ENCODE results near the gene DAPK2.

The DAPK2 gene

DNA sequence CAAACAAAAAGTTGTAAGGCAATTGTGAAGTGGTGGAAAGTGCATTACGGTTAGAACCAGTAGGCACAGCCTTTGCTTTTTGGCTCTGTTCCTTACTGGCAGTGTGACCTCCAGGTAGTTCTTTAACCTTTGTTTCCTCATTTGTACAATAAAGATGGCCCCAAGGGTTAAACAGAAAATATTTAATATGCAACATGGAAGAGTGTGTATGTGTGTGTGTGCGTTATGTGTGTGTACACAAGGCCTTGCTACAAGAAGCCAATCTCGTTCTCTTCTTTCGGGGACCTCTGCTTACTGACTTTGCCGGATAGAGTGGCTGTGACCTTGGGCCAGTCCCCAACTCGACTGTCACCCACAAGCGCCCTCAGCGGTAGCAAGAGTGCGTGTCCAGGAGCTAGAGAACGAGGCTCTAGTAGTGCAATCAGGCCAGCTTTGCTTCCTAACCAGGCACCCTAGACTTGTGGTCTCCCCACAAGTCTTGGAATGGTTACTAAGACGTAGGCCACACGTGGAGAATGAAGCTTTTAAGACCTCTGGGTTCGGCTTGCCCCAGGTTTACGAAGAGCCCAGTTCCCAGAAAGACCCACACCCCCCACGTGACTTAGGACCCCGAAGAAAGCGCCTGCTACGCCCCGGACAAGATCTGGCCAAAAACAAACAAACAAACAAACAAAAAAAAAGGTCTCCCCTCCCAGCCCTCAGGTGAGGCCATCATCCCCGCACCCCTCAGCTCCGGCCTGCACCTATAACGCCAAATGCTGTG lies 46.8 kb upstream of the DAPK2 start:
- Histone ChIP-seq H2BK120ac (ENCODE audit: low read depth, low read length) (no peak overlapping the region), H3K9me3 (ENCODE audit: control insufficient read depth, low read length) (no peaks in the 10 kb centered on the region), H3K18ac (ENCODE audit: low read depth in 1 of 2, low read length in 2 of 2) (peak overlapping the region in 1 of 2 experiments; percentile 92), H3K79me1 (replicated peaks; ENCODE audit: low read length, poor library complexity, severe bottlenecking) (peaks cover 8% of the 10 kb centered on the region), H3K9ac (ENCODE audit: low read length) (peak overlapping the region; percentile 95), H3K4ac (ENCODE audit: low read depth in 1 of 2, low read length in 2 of 2) (peak overlapping the region in 1 of 2 experiments; percentile 92), H2AK5ac (ENCODE audit: low read length, severe bottlenecking) (no peak overlapping the region), H2AFZ (ENCODE audit: low read depth, low read length) (peak overlapping the region; percentile 84), H4K8ac (ENCODE audit: low read length) (peak overlapping the region; percentile 76), H3K4me2 (ENCODE audit: low read length, poor library complexity, severe bottlenecking) (peak overlapping the region; percentile 72), H3K4me1 (ENCODE audit: control insufficient read depth, insufficient read depth, low read depth, low read length) (peaks cover 9% of the 10 kb centered on the region), H2BK15ac (ENCODE audit: low read depth, poor library complexity, severe bottlenecking) (no peak overlapping the region), H3K27ac (ENCODE audit: low read length, poor library complexity, severe bottlenecking) (peak overlapping the region; percentile 63), H3K23ac (ENCODE audit: low read length in 2 of 2) (no peak overlapping the region), H3K36me3 (ENCODE audit: control insufficient read depth in 1 of 2, insufficient read depth in 2 of 2, low read depth in 1 of 2, low read length in 2 of 2) (peaks cover 3 to 16% of the 10 kb centered on the region in 2 experiments), H4K91ac (ENCODE audit: low read length) (no peak overlapping the region), H2BK12ac (ENCODE audit: low read length in 2 of 2) (peak overlapping the region in 1 of 2 experiments; percentile 10), H3K4me3 (ENCODE audit: insufficient read depth in 1 of 2, low read depth in 1 of 2, low read length in 2 of 2) (peak overlapping the region; percentile 63 to 89), H2BK5ac (ENCODE audit: low read depth, low read length, poor library complexity, severe bottlenecking) (peak overlapping the region; percentile 4), H3K14ac (ENCODE audit: low read length in 2 of 2) (peak overlapping the region in 1 of 2 experiments; percentile 91), H3K27me3 (ENCODE audit: control insufficient read depth in 1 of 2, insufficient read depth in 1 of 2, low read length in 2 of 2) (no peaks in the 10 kb centered on the region)
- DNase-seq: peak; percentile 80
- 8% methylated on average over 22 of the region's 22 CpGs for whole genome bisulfite sequencing

DNA sequence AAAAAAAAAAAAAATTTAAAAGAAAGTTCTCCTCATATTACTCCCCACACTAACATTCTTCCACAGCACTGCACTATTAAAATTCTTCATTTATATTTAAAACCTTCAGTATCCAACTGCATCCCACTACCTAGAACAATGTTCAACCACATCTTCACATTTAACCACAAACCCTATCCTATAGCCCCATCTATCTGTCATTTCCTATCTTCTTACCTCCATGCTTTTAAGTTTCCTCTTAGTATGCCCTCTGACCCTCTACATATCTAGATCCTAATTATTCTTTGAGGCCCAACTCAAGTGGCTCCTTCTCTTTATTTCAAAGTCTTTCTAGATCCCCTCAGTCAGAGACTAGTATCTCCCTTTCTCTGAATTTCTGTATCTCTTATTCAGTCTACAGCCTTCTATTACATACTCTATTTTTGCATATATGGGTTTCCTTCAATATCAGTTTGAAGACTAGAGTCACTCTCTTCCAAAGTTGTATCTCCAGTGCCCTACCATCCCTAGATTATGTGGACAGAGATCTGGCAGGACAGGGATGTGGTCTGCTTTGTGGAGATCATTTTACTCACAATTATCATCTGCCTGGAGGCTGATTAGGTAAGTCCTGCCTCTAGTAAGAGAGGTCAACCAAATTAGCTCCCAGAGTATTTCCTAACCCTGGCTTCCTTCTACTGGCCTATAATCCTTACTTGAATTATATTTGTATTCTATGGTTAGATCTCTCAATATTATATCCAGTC lies 46.0 kb upstream of the DAPK2 start:
- peaks cover 11% of the 10 kb centered on the region for H3K79me1 ChIP-seq (replicated peaks; ENCODE audit: low read length, poor library complexity, severe bottlenecking)
- no peak overlapping the region for H3K18ac ChIP-seq (ENCODE audit: low read depth in 1 of 2, low read length in 2 of 2)
- H3K4ac ChIP-seq (ENCODE audit: low read depth in 1 of 2, low read length in 2 of 2): no peak overlapping the region
- no peak overlapping the region for H4K91ac ChIP-seq (ENCODE audit: low read length)
- no peak for DNase-seq
- H2BK15ac ChIP-seq (ENCODE audit: low read depth, poor library complexity, severe bottlenecking): no peak overlapping the region
- H2BK12ac ChIP-seq (ENCODE audit: low read length in 2 of 2): no peak overlapping the region
- H2AFZ ChIP-seq (ENCODE audit: low read depth, low read length): no peak overlapping the region
- peak overlapping the region in 1 of 2 experiments; percentile 89 for H3K4me3 ChIP-seq (ENCODE audit: insufficient read depth in 1 of 2, low read depth in 1 of 2, low read length in 2 of 2)
- H2BK5ac ChIP-seq (ENCODE audit: low read depth, low read length, poor library complexity, severe bottlenecking): no peak overlapping the region
- H3K9ac ChIP-seq (ENCODE audit: low read length): peak overlapping the region; percentile 95
- H3K4me1 ChIP-seq (ENCODE audit: control insufficient read depth, insufficient read depth, low read depth, low read length): peaks cover 9% of the 10 kb centered on the region
- no peaks in the 10 kb centered on the region for H3K9me3 ChIP-seq (ENCODE audit: control insufficient read depth, low read length)
- no peak overlapping the region for H3K14ac ChIP-seq (ENCODE audit: low read length in 2 of 2)
- H2BK120ac ChIP-seq (ENCODE audit: low read depth, low read length): no peak overlapping the region
- no peaks in the 10 kb centered on the region for H3K27me3 ChIP-seq (ENCODE audit: control insufficient read depth in 1 of 2, insufficient read depth in 1 of 2, low read length in 2 of 2)
- no peak overlapping the region for H3K27ac ChIP-seq (ENCODE audit: low read length, poor library complexity, severe bottlenecking)
- H3K23ac ChIP-seq (ENCODE audit: low read length in 2 of 2): no peak overlapping the region
- no peak overlapping the region for H3K4me2 ChIP-seq (ENCODE audit: low read length, poor library complexity, severe bottlenecking)
- no peak overlapping the region for H4K8ac ChIP-seq (ENCODE audit: low read length)
- H3K36me3 ChIP-seq (ENCODE audit: control insufficient read depth in 1 of 2, insufficient read depth in 2 of 2, low read depth in 1 of 2, low read length in 2 of 2): peaks cover 6 to 24% of the 10 kb centered on the region in 2 experiments
- no peak overlapping the region for H2AK5ac ChIP-seq (ENCODE audit: low read length, severe bottlenecking)

DNA sequence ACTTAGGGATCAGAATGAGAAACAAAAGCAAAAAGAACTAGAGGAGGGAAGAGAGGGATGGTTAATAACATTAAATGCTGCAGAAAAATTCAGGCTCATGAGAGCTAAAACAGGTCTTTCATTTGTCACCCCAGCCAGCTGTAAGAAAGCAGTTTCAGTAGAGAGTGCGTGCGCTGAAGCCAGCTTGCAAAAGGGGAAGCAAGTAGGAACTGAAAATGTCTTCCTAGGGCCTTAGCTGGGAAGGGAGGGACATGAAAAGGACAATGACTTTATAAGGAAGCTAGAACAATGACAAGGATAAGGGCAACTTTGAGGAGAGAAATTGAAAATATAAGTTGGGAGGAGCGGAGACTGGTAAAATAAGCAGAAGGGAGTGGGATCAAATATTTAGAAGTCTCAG lies 44.2 kb upstream of the DAPK2 start:
- Histone ChIP-seq H3K9me3 (ENCODE audit: control insufficient read depth, low read length) (no peaks in the 10 kb centered on the region), H3K18ac (ENCODE audit: low read depth in 1 of 2, low read length in 2 of 2) (no peak overlapping the region), H2AK5ac (ENCODE audit: low read length, severe bottlenecking) (no peak overlapping the region), H4K91ac (ENCODE audit: low read length) (no peak overlapping the region), H2BK15ac (ENCODE audit: low read depth, poor library complexity, severe bottlenecking) (no peak overlapping the region), H3K14ac (ENCODE audit: low read length in 2 of 2) (no peak overlapping the region), H3K9ac (ENCODE audit: low read length) (no peak overlapping the region), H3K36me3 (ENCODE audit: control insufficient read depth in 1 of 2, insufficient read depth in 2 of 2, low read depth in 1 of 2, low read length in 2 of 2) (peaks cover 12 to 25% of the 10 kb centered on the region in 2 experiments), H3K27me3 (ENCODE audit: control insufficient read depth in 1 of 2, insufficient read depth in 1 of 2, low read length in 2 of 2) (no peaks in the 10 kb centered on the region), H3K4me2 (ENCODE audit: low read length, poor library complexity, severe bottlenecking) (no peak overlapping the region), H2BK120ac (ENCODE audit: low read depth, low read length) (no peak overlapping the region), H2AFZ (ENCODE audit: low read depth, low read length) (no peak overlapping the region), H2BK5ac (ENCODE audit: low read depth, low read length, poor library complexity, severe bottlenecking) (no peak overlapping the region), H4K8ac (ENCODE audit: low read length) (no peak overlapping the region), H3K4ac (ENCODE audit: low read depth in 1 of 2, low read length in 2 of 2) (no peak overlapping the region), H3K27ac (ENCODE audit: low read length, poor library complexity, severe bottlenecking) (no peak overlapping the region), H2BK12ac (ENCODE audit: low read length in 2 of 2) (no peak overlapping the region), H3K4me1 (ENCODE audit: control insufficient read depth, insufficient read depth, low read depth, low read length) (peaks cover 7% of the 10 kb centered on the region), H3K79me1 (replicated peaks; ENCODE audit: low read length, poor library complexity, severe bottlenecking) (peaks cover 14% of the 10 kb centered on the region), H3K23ac (ENCODE audit: low read length in 2 of 2) (no peak overlapping the region), H3K4me3 (ENCODE audit: insufficient read depth in 1 of 2, low read depth in 1 of 2, low read length in 2 of 2) (no peak overlapping the region)
- 98% methylated on average over 3 of the region's 3 CpGs for WGBS
- DNase-seq: no peak

DNA sequence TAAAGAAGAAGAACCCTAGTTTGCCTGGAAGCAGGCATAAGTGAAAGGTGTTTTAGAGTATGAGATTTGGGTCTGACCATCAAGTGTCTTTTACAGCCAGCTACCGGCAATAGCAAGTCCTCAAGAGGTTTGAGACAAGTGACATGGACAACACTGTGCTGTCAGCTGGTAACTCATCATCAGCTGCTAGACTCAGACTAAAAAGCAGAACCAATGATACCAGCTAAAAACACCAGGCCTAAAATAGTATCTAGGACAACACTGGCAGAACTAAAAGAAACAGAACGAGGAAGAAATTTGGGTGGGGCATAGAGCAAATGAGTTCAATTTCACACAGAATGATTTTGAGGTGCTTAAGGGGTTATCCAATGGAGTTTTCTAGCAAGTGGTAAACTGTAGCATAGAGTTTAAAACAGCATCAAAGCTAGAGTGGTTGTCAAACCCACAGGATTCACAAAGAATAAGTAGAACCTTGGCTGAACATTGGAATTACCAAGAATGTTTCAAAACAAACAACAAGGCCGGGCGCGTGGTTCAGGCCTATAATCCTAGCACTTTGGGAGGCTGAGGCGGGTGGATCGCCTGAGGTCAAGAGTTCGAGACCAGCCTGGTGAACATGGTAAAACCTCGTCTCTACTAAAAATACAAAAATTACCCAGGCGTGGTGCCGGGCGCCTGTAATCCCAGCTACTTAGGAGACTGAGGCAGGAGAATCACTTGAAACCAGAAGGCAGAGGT lies 43.4 kb upstream of the DAPK2 start:
- Histone ChIP-seq H3K14ac (ENCODE audit: low read length in 2 of 2) (no peak overlapping the region), H4K8ac (ENCODE audit: low read length) (no peak overlapping the region), H3K4me3 (ENCODE audit: insufficient read depth in 1 of 2, low read depth in 1 of 2, low read length in 2 of 2) (no peak overlapping the region), H2BK12ac (ENCODE audit: low read length in 2 of 2) (no peak overlapping the region), H3K36me3 (ENCODE audit: control insufficient read depth in 1 of 2, insufficient read depth in 2 of 2, low read depth in 1 of 2, low read length in 2 of 2) (peaks cover 17 to 34% of the 10 kb centered on the region in 2 experiments), H2BK15ac (ENCODE audit: low read depth, poor library complexity, severe bottlenecking) (no peak overlapping the region), H2AFZ (ENCODE audit: low read depth, low read length) (no peak overlapping the region), H3K79me1 (replicated peaks; ENCODE audit: low read length, poor library complexity, severe bottlenecking) (peaks cover 14% of the 10 kb centered on the region), H2BK120ac (ENCODE audit: low read depth, low read length) (no peak overlapping the region), H3K27me3 (ENCODE audit: control insufficient read depth in 1 of 2, insufficient read depth in 1 of 2, low read length in 2 of 2) (no peaks in the 10 kb centered on the region), H3K4me2 (ENCODE audit: low read length, poor library complexity, severe bottlenecking) (no peak overlapping the region), H3K27ac (ENCODE audit: low read length, poor library complexity, severe bottlenecking) (no peak overlapping the region), H2AK5ac (ENCODE audit: low read length, severe bottlenecking) (no peak overlapping the region), H4K91ac (ENCODE audit: low read length) (no peak overlapping the region), H2BK5ac (ENCODE audit: low read depth, low read length, poor library complexity, severe bottlenecking) (no peak overlapping the region), H3K18ac (ENCODE audit: low read depth in 1 of 2, low read length in 2 of 2) (no peak overlapping the region), H3K4ac (ENCODE audit: low read depth in 1 of 2, low read length in 2 of 2) (no peak overlapping the region), H3K23ac (ENCODE audit: low read length in 2 of 2) (no peak overlapping the region), H3K9ac (ENCODE audit: low read length) (no peak overlapping the region), H3K4me1 (ENCODE audit: control insufficient read depth, insufficient read depth, low read depth, low read length) (peaks cover 7% of the 10 kb centered on the region), H3K9me3 (ENCODE audit: control insufficient read depth, low read length) (no peaks in the 10 kb centered on the region)
- WGBS: 98% methylated on average over 12 of the region's 12 CpGs
- DNase-seq: no peak
